BE2C (cell line): Measurements from ENCODE around the gene CCDC85A.

ENCODE experiments used
- DNase-seq: peaks from one replicate; pipeline ENCODE4 v3.0.0-alpha.2; 2020
- H3K27me3 ChIP-seq: fragments of 250-450 bp; sonication (Bioruptor Pico); 2 replicates; pipeline ENCODE4 v1.5.1; 2020; ENCODE audit warnings: mild to moderate bottlenecking
- H3K36me3 ChIP-seq: fragments of 250-450 bp; sonication (Bioruptor Pico); 2 replicates; pipeline ENCODE4 v1.5.1; 2020; ENCODE audit warnings: mild to moderate bottlenecking
- H3K4me1 ChIP-seq: fragments of 250-450 bp; sonication (Bioruptor Pico); 2 replicates; pipeline ENCODE4 v1.5.1; 2020
- H3K4me3 ChIP-seq: 2 replicates; pipeline ENCODE4 v1.5.1; 2011; ENCODE audit warnings: low read depth, low read length
- H3K9me3 ChIP-seq: fragments of 250-450 bp; sonication (Bioruptor Pico); 2 replicates; pipeline ENCODE4 v1.5.1; 2020
- CTCF ChIP-seq: IDR thresholded peaks from 2 replicates; pipeline ENCODE4 v1.5.1; 2012; ENCODE audit warnings: mild to moderate bottlenecking, low read depth, low read length

Gene CCDC85A

GRCh38 chr2:56175779-56176178 is 8.0 kb upstream of the CCDC85A start:
- no peaks in the 10 kb centered on the region for H3K4me1 ChIP-seq
- DNase-seq, result no peak
- H3K4me3 ChIP-seq, result no peak overlapping the region
- H3K27me3 ChIP-seq, result no peaks in the 10 kb centered on the region
- H3K36me3 ChIP-seq, result no peaks in the 10 kb centered on the region
- no peak for TF ChIP-seq CTCF
- no peaks in the 10 kb centered on the region for H3K9me3 ChIP-seq

- H3K36me3 ChIP-seq, result no peaks in the 10 kb centered on the region
- H3K27me3 ChIP-seq, result no peaks in the 10 kb centered on the region
- no peaks in the 10 kb centered on the region for H3K9me3 ChIP-seq
- no peak overlapping the region for H3K4me3 ChIP-seq
- DNase-seq, result no peak
- no peak for TF ChIP-seq CTCF
- H3K4me1 ChIP-seq, result no peaks in the 10 kb centered on the region
These were observed 6.2 kb upstream of the CCDC85A start for GRCh38 chr2:56177420-56178220.

- no peak overlapping the region for H3K4me3 ChIP-seq
- peaks cover 14% of the 10 kb centered on the region for H3K27me3 ChIP-seq
- H3K9me3 ChIP-seq, result no peaks in the 10 kb centered on the region
- DNase-seq, result no peak
- TF ChIP-seq CTCF, result no peak
- no peaks in the 10 kb centered on the region for H3K4me1 ChIP-seq
- no peaks in the 10 kb centered on the region for H3K36me3 ChIP-seq
These were observed 3.9 kb upstream of the CCDC85A start for GRCh38 chr2:56179931-56180330.

GRCh38 chr2:56182420-56182819 is 1.4 kb upstream of the CCDC85A start:
- Histone ChIP-seq H3K27me3 (peaks cover 36% of the 10 kb centered on the region), H3K9me3 (no peaks in the 10 kb centered on the region), H3K4me3 (no peak overlapping the region), H3K4me1 (no peaks in the 10 kb centered on the region), H3K36me3 (no peaks in the 10 kb centered on the region)
- DNase-seq, result no peak
- TF ChIP-seq CTCF, result no peak

- DNase-seq, result no peak
- H3K4me3 ChIP-seq, result no peak overlapping the region
- no peak for TF ChIP-seq CTCF
These were observed 766 bp downstream of the CCDC85A start for GRCh38 chr2:56184500-56185011.

GRCh38 chr2:56185101-56185581 is 1.4 kb downstream of the CCDC85A start:
- Histone ChIP-seq H3K36me3 (no peaks in the 10 kb centered on the region), H3K4me3 (no peak overlapping the region), H3K9me3 (no peaks in the 10 kb centered on the region), H3K27me3 (peaks cover 43% of the 10 kb centered on the region), H3K4me1 (no peaks in the 10 kb centered on the region)
- TF ChIP-seq CTCF, result no peak
- DNase-seq, result no peak

More at GRCh38 chr2:56184500-56185011, 766 bp downstream of the CCDC85A start:
- Histone ChIP-seq H3K36me3 (no peaks in the 10 kb centered on the region), H3K9me3 (no peaks in the 10 kb centered on the region), H3K27me3 (peaks cover 43% of the 10 kb centered on the region), H3K4me1 (no peaks in the 10 kb centered on the region)
